Stimulated activated CD4-positive, alpha-beta T cell treated with anti-CD3 and anti-CD28 coated beads, Interleukin-4, amount 100 ng/mL, for 48 hours (primary cell): ENCODE data around the gene LRRC40.
"Not testable (repeated sequence)": the region's sequence is repeated elsewhere in the genome, so short reads cannot be mapped to it uniquely, and the experiment has no call there.

ENCODE experiments used
- DNase-seq, 2 donors: peaks; one replicate each; pipeline ENCODE4 v3.0.0-alpha.2; 2020; ENCODE audit warnings: low read depth in 2 of 2

Gene LRRC40

DNA sequence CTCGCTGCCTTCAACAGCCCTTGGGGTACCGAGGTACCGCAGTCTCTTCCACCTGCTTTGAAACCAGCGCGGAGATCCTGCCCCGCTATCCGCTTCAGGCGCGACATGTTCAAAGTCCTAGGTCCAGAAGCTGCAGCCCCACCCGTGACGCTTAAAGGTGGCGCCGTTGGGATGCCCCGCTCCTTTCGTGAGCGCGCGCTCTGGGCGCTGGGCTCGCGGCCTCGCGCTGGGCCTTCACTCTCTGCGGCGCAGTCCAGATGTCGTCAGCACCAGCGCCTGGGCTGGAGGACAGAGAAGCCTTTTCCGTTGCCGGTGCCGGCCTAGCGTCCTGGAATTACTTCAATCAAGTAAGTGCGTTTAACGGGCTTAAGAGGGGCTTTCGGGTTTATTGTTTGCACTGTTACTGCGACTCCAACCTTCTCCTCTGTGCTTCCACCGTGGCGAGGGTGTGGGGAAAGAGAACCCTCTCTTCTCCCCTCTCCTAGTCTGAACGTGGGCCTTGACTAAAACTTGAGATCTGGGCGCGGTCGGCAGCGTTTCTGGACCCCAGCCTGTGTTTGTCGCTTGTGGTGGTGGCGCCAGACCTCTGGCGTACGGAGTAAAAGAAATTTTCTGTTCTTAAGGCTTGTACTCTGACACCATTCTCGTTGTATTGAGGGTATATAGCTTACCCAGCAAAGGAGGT, at the start of gene LRRC40:
TSS of gene LRRC40 (minus strand) at position 146 of the 685 bp plus-strand sequence. CDS start at position 107, 39 bp downstream.
- DNase-seq: peak; percentile 94 to 95

DNA sequence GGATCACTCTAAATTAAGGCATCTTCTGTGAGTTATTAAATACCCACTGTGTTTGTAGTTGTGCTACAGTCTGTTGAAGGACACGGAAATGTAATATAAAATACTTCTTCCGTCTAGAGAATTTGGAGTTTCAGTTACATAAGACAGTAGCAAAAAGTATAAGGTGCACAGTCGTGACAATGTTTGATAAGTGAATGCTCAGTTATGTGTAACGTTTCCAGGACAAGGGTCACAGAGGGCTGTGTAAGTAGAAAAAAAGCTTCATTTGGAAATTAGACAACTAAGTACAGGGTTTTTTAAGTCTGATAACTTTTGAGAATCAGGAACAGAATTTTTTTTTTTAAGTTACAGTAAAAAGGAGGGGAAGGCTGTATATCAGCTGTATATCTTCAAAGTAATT, 43.4 kb upstream of the LRRC40 start:
- DNase-seq: no peak

DNA sequence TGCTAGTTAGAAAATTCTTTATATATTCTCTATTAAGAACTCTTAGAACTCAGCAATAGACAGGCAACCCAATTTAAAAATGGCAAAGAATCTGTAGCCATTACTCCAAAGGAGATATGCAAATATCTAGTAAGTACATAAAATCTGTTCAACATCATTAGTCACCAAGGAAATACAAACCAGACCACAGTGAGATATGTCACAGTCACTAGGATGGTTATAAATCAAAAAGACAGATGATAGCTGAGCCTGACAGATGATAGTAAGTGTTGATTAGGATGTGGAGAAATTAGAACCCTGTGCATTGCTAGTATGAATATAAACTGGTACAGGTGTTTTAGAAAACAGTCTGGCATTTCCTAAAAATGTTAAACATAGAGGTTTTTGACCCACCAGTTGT, 42.4 kb upstream of the LRRC40 start:
- no peak for DNase-seq

DNA sequence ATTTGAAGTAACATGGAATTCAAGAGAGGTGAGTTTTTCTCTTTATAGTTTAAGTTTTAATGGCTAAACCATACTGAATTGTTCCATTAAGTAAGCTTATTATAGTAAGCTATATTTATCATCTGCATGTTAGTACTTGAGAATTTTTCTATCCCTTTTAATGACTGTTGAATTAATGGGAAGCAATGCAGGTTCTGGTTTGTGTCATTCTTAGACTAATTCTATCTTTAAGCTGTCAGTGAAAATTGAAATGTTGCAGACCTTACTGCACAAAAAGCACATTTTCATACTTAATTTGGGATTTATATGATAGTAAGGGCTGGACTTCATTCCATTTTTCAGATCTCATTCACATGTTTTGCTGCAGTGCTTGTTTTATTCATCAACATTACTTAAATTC, 41.7 kb upstream of the LRRC40 start:
- DNase-seq: no peak

DNA sequence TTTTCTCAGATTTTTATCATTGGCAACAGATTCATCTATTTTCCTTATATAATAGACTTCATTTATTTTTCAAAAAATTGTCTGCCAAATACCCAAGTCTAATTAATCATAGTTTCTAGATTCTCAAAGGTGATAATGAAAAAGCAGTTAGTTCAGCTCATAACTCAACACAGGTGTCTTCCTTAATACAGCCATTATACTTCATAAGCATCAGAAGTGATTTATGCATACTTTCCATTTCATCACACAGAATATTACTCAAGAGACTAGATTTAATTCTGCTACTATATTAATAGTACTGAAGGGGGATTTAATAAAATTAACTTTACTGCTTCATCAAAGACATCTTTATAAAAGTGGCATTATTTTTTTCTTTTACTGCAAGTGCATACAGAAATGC, 34.6 kb upstream of the LRRC40 start:
- no peak for DNase-seq

DNA sequence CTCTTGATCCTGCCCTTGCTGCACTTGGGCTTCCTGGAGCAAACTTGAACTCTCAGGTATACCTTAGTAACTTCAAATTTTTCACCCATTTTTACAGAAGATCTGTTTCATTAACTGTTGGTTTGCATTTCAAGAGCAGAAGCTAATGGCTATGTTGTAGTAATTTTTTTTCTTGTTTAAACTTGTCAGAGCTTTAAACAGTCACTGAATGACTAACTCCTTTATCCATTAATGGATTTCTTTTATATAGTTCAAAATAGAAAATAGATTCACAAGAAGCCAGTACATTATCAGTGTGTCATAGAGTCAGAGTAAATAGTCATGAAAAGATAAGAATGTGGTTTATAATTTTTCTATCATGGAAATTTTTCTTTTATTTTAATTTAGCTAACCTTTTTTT, 29.4 kb upstream of the LRRC40 start:
- DNase-seq: no peak

DNA sequence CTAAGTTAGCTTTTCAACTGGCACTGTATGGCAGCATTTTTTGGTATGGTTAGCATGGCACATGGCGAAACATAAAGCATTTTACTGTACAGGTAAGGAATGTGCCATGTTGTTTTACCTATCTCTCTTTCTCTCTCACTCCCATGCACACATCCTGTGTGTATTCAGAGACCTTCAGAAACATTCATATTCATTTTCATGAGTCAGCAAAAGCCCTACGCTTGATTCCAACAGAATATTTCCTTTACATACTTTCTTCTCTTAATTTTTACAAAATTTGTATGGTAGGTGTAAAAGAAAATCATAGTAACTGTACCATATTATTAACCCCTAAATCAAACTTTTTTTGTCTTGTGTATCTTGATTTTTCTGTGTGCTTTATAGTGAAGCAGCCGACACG, 26.1 kb upstream of the LRRC40 start:
- DNase-seq: no peak

DNA sequence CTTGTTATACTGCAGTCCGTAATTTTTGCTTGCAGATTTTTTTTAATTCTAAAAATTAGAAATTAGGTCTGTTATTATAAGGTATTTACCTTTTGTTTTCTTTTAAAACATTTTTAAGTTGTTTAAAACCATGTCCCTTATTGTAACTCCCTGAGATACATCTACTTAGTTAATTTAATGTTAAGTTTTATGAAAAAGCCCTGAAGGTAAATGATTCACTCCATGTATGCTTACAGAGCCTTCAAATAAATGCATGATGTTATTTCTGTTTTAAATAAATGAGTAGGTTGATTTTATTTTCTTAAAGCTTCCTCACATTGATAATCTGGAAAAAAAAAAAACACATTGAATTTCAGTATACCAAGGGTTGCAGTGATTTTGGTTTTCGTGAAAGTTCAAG, 23.3 kb upstream of the LRRC40 start:
- DNase-seq: no peak

DNA sequence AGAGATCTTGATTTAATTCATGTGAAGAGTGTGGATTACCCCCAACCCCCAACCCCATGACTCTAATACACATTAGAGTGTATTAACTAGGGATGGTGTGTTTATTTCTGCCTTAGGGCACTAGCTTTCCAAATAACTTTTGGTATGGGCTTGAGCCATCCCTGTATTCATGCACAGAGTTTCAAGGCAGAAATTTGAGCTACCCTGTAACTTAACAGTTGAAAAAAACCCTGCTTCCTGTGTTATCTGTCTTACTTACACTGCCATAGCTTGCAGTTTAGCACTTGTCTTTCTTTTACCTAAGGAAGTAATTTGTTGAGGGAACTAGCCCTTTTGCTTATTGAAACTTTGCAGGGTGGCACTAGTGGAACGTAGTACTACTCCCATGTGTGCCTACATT, 22.1 kb upstream of the LRRC40 start:
- DNase-seq: no peak

DNA sequence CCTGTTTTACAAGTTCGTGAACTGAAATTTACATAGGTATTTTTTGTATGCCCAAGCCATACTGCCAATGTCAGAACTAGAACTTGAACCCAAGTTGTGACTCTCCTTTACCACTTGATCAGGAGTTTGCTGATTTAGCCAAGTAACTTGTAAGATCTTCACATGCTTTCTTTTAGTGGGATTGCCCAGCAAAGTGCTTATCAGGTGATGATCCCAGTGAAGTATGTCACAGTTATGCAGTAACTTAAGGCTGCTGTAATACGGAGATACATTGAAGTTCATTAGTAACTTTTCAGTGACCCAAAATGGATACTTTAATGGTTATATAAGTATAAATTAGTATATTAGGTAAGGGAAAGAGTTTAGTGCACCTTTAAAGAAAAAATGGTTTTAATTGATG, 19.6 kb upstream of the LRRC40 start:
- DNase-seq: no peak

DNA sequence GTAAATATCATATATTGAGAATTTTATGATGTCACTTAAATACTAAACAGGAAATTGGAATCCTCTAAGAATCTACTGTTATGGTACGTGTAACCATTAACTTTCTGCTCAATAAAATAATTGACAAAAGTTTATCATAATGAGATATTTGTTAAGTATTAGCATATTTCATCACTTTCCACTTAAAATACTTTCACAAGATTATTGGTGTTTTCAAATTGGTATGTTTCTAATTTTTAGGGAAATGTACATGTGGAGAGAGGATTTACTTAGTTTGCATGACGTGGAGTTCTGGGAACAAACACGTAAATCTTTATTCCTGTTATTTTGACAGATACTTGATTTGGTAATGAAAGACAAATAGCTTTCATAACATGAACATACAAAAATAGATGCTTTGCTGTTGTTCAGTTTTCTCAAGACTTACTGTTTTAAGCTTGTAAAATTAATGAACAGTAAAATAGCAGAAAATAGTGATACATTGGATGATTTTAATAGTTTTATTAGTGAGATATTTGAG, 17.4 kb upstream of the LRRC40 start:
- no peak for DNase-seq

DNA sequence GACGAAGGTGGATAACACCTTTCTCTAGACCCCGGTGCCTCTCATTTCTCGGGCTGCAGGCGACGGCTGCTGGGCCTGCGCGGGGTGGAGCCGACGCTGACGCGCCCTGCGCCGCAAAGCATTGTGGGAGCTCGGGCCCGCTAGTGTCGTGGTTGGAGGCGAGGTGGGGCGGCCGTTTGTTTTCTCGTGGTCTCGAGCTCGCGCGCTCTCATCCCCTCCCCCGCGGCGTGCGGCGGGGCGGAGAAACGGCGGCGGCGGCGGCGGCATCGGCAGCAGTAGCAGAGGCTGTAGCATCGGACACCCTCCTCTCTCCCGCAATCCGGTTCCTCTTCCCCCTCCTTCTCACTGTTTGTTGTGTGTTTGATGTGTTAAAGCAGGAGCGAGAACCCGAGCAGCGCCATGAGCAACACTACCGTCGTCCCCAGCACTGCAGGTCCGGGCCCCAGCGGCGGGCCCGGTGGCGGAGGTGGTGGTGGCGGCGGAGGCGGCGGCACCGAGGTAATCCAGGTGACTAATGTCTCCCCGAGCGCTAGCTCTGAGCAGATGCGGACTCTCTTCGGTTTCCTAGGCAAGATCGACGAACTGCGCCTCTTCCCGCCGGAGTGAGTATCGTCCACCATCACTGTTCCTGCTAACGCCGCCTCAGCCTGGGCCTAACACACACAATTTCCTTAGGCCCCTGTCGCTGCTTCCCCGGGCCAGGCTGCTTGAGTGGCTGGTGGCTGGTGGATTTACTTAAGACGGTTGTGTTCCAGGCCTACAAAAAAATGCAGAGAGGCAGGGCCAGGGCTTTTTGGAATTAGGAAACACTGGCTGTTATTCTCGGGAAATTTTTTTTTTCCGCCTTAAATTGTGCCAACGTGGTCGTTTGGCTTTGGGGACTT, 16.1 kb upstream of the LRRC40 start, which contains the start of gene SRSF11:
TSS of gene SRSF11 (plus strand) at position 143 of the 884 bp plus-strand sequence. CDS start at position 400, 257 bp downstream.
- DNase-seq: peak; percentile 95 to 96

DNA sequence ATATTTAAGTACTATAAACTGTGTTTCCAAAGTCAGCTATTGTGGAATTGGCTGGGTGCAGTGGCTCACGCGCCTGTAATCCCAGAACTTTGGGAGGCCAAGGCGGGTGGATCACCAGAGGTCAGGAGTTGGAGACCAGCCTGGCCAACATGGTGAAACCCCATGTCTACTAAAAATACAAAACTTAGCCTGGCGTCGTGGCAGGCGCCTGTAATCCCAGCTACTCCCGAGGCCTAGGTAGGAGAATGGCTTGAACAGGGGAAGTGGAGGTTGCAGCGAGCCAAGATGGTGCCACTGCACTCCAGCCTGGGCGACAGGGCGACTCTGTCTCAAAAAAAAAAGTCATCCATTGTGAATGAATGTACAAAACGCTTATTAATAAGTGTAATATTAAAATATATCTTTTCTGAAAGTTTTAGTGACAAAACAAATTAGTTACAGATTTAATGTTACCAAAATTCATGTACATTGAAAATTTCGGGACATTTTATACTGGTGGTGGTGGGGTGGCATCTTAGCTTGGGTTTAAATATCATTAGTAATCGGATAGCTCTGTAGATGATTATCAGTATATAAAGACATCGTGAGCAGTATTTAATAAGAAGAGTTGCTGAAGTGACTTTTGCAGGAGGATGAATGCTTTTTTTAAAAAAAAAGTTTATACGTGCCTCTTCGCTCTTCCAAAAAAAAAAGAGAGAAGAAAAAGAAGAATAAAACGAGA, 15.3 kb upstream of the LRRC40 start:
- DNase-seq: no peak

DNA sequence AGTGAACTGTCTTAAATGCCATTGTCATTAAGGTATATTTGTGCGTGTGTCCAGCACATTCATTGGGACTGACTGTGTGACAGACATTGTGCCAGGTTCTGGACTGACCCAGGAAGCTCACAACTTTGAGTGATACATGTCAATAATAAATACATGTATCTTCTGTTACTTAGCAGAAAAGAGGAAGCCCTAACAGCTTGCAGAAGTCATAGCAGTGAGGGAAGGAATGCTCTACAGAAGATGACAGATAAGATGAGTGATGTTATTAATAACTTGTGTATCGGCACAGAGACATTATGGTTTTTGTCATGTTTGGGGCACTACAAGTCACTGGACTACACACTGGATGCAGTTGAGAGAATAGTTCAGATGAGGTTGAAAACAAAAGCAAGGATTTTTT, 14.6 kb upstream of the LRRC40 start:
- DNase-seq: no peak

DNA sequence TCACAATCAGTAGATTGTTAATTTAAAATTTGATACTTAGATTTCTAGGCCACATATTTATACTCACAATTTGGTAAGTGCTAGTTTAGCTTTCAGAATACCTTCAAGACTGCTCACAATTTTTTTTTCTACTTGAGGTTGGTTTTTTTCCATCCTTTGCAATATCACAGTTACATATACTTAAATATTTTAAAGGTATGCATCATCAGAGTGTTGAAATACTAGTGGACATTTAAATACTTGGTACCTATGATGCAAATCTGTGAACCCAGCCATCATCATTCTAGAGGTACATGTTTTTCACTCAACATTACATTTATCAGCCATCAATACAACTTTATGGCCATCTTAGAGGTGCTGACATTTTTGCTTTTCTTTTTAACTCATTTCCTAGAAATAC, 6.2 kb upstream of the LRRC40 start:
- no peak for DNase-seq

DNA sequence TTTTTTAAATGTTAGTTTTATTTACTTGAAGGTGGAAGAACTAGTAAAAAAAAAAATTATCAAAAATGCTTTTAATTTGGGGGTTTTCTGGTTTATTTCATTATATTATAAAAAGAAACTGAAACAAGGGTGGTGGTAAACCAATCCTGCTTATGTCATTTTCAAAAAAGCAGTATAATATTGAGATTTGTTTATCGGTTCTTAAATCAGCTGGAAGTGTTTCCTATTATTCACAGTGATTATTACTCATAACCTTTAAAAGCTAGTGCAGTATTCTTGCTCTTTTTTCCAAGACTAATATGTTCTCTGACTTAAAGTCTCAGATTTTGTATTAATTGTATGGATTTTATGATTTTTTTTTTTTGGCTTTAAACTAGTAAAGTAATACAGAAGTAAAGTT, 5.4 kb upstream of the LRRC40 start:
- DNase-seq: no peak

DNA sequence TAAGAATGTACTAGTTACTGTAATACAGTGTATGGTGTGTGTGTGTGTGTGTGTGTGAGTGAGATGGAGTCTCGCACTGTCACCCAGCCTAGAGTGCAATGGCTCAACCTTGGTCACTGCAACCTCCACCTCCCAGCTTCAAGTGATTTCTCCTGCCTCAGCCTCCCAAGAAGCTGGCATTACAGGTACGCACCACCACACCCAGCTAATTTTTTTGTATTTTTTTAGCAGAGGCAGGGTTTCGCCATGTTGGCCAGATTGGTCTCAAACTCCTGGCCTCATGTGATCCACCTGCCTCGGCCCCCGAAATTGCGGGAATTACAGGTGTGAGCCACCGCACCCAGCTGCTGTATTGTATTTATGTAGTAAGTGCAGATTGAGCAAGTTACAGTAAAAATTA, 2.9 kb upstream of the LRRC40 start:
- DNase-seq: no peak

DNA sequence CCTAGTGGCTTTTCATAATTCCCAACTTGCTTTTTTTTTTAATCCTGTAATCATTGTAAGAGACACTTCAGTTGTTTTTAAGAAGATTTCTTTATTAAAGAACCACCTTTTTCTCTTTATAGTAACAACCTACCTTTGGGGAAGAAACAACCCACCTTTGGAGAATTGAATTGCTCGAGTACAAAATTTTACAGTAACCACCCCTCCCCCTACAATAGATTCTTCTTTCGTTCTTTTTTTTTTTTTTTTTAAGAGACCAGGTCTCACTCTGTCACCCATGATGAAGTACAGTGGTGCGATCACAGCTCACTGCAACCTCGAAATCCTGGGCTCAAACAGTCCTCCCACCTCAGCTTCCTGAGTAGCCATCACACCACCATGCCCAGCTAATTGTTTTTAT, 2.1 kb upstream of the LRRC40 start:
- DNase-seq: no peak

DNA sequence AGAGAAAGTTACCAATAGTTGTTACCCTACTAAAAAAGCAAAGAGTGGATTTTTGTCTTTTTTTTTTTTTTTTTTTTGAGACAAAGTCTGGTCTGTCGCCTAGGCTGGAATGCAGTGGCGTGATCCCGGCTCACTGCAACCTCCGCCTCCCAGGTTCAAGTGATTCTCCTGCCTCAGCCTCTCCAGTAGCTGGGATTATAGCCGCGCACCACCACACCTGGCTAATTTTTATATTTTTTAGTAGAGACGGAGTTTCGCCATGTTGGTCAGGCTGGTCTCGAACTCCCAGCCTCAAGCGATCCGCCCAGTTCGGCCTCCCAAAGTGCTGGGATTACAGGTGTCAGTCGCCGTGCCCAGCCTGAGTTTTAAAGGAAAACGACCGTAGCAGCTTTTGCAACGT, 1.5 kb upstream of the LRRC40 start:
- not testable (repeated sequence) for DNase-seq

DNA sequence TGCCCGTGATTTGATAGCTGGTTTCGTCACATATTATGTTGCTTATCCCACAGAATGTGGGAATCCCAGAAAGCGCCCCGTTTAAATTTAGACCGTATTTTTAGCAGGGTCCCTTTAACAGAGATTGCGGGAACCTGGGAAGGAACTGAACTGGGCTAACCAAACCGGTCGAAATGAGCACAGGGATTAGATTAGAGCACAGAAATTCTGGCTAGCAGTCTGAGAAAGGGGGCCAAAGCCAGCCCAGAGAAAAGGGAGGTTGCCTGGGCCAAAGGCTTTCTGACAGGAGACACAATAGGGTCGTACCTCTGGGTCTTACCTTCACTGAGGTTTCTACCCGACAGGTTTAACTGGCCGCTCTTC, 327 bp downstream of the LRRC40 start:
- DNase-seq: no peak

DNA sequence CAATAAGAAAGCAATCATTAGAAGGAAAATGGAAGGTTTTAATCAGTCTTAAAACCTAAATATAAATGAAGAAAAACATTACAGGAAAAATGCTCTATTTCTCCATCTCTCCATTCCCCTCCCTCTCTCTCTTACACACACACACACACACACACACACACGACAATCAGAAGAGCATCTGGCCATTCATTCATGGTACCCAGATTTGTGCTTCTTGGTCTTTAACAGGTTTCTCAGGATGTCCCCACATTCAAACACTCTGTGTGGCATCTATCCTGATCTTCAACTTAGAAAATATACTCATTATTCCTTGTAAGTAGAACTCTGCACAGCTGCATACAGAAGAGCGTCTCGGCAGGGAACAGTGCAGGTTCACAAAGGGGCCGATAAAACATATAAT, 779 bp downstream of the LRRC40 start:
- no peak for DNase-seq

DNA sequence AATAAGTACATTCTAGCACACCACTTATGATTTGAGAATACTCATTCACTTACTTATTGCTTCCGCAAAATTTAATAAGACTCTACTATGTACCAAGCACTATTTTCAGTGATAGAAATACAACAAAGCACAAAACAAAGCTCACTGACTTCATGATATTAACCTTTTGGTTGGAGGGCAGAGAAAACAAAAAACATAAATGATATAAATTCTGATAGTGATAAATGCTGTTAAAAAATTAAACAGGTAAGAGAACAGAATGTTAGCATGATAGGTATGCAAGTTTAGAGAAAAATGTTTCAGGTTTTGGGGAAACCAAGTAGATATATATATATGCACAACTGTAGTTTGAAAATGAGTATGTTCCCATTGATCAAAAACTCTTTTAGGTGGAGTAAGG, 1.2 kb downstream of the LRRC40 start:
- DNase-seq: no peak
